HPDE6-E6E7 (cell line): Measurements from ENCODE around the gene SSBP4.
"Not testable (repeated sequence)": the region's sequence is repeated elsewhere in the genome, so short reads cannot be mapped to it uniquely, and the experiment has no call there.

ENCODE experiments used
- DNase-seq: peaks from one replicate; pipeline ENCODE4 v3.0.0; 2011; ENCODE audit warnings: missing footprints; ENCODE audit errors: extremely low spot score

SSBP4 gene

GRCh38 chr19:18419195-18419698, at the start of gene SSBP4:
SSBP4 (plus strand) TSS chr19:18419398; CDS start chr19:18419649, 251 bp downstream.
- DNase-seq: no peak

- no peak for DNase-seq
Measured at GRCh38 chr19:18373407-18373891, 45.7 kb upstream of the SSBP4 start.

GRCh38 chr19:18373892-18374629, 45.1 kb upstream of the SSBP4 start:
- DNase-seq: peak; percentile 79

GRCh38 chr19:18377026-18377425, 42.2 kb upstream of the SSBP4 start:
- DNase-seq: no peak

- no peak for DNase-seq
Measured at GRCh38 chr19:18379803-18380747, 39.1 kb upstream of the SSBP4 start.

- no peak for DNase-seq
Measured at GRCh38 chr19:18380843-18381242, 38.4 kb upstream of the SSBP4 start.

- not testable (repeated sequence) for DNase-seq
Measured at GRCh38 chr19:18383622-18384021, 35.6 kb upstream of the SSBP4 start.

GRCh38 chr19:18384775-18385174, 34.4 kb upstream of the SSBP4 start:
- DNase-seq: no peak

- no peak for DNase-seq
Measured at GRCh38 chr19:18385359-18385674, 33.9 kb upstream of the SSBP4 start.

- peak; percentile 64 for DNase-seq
Measured at GRCh38 chr19:18385675-18386542, 33.3 kb upstream of the SSBP4 start, which contains the start of gene GDF15. GDF15 (plus strand) TSS chr19:18386158; CDS start chr19:18386190, 32 bp downstream.

GRCh38 chr19:18386543-18387271, 32.5 kb upstream of the SSBP4 start:
- DNase-seq: no peak

- DNase-seq: peak; percentile 67
Measured at GRCh38 chr19:18388100-18388959, 30.9 kb upstream of the SSBP4 start.

- no peak for DNase-seq
Measured at GRCh38 chr19:18388960-18389725, 30.1 kb upstream of the SSBP4 start.

- DNase-seq: no peak
Measured at GRCh38 chr19:18389726-18390064, 29.5 kb upstream of the SSBP4 start.

GRCh38 chr19:18390065-18390907, 28.9 kb upstream of the SSBP4 start:
- DNase-seq: no peak

GRCh38 chr19:18391509-18392075, 27.6 kb upstream of the SSBP4 start:
- no peak for DNase-seq

- DNase-seq: no peak
Measured at GRCh38 chr19:18392417-18392816, 26.8 kb upstream of the SSBP4 start.

GRCh38 chr19:18392926-18393325, 26.3 kb upstream of the SSBP4 start:
- no peak for DNase-seq
